Mesendoderm (in vitro differentiated cells): Measurements from ENCODE around the gene NXN.
"Not testable (repeated sequence)": the region's sequence is repeated elsewhere in the genome, so short reads cannot be mapped to it uniquely, and the experiment has no call there.

Experiments used
- DNase-seq: peaks from one replicate; pipeline ENCODE4 v3.0.0; 2013
- H2AK5ac ChIP-seq: 2 replicates; pipeline ENCODE4 v1.6.1; 2013; ENCODE audit warnings: low read length, inconsistent platforms
- H2BK120ac ChIP-seq: 2 replicates; pipeline ENCODE4 v1.6.1; 2013; ENCODE audit warnings: low read depth, mild to moderate bottlenecking, low read length, moderate library complexity, mixed read lengths
- H2BK15ac ChIP-seq: replicated peaks from 2 replicates; pipeline ENCODE4 v1.6.1; 2013; ENCODE audit warnings: low read depth, mild to moderate bottlenecking, moderate library complexity
- H2BK5ac ChIP-seq: 2 replicates; pipeline ENCODE4 v1.6.1; 2013; ENCODE audit warnings: low read length, inconsistent platforms
- H3K18ac ChIP-seq: 2 replicates; pipeline ENCODE4 v1.6.1; 2013; ENCODE audit warnings: mild to moderate bottlenecking, low read length, mixed read lengths
- H3K23ac ChIP-seq: one replicate; pipeline ENCODE4 v1.6.1; 2013; ENCODE audit warnings: low read length
- H3K27ac ChIP-seq: 2 replicates; pipeline ENCODE4 v1.5.1; 2013; ENCODE audit warnings: low read depth, mild to moderate bottlenecking, inconsistent platforms, low read length, moderate library complexity
- H3K27me3 ChIP-seq: 2 replicates; pipeline ENCODE4 v1.6.1; 2013; ENCODE audit warnings: low read length, control low read depth, mild to moderate bottlenecking, inconsistent platforms; ENCODE audit not compliant: insufficient read depth, poor library complexity
- H3K36me3 ChIP-seq: 2 replicates; pipeline ENCODE4 v1.6.1; 2013; ENCODE audit warnings: low read length, inconsistent platforms; ENCODE audit not compliant: control insufficient read depth, insufficient read depth
- H3K4ac ChIP-seq: one replicate; pipeline ENCODE4 v1.6.1; 2013; ENCODE audit warnings: low read depth, mild to moderate bottlenecking, low read length, moderate library complexity
- H3K4me1 ChIP-seq: 2 replicates; pipeline ENCODE4 v1.6.1; 2013; ENCODE audit warnings: low read depth, low read length, inconsistent platforms; ENCODE audit not compliant: control insufficient read depth
- H3K4me2 ChIP-seq: 2 replicates; pipeline ENCODE4 v1.6.1; 2013; ENCODE audit warnings: low read length
- H3K4me3 ChIP-seq: 2 replicates; pipeline ENCODE4 v1.5.1; 2013; ENCODE audit warnings: mild to moderate bottlenecking, low read length
- H3K56ac ChIP-seq: one replicate; pipeline ENCODE4 v1.6.1; 2013; ENCODE audit warnings: low read length
- H3K79me1 ChIP-seq: 2 replicates; pipeline ENCODE4 v1.6.1; 2013; ENCODE audit warnings: low read length, inconsistent platforms
- H3K79me2 ChIP-seq: 2 replicates; pipeline ENCODE4 v1.6.1; 2013; ENCODE audit warnings: mild to moderate bottlenecking, low read length; ENCODE audit not compliant: control insufficient read depth, insufficient read depth
- H3K9ac ChIP-seq: 2 replicates; pipeline ENCODE4 v1.6.1; 2013; ENCODE audit warnings: low read length, inconsistent platforms
- H4K5ac ChIP-seq: one replicate; pipeline ENCODE4 v1.6.1; 2013; ENCODE audit warnings: low read length
- H4K8ac ChIP-seq: one replicate; pipeline ENCODE4 v1.6.1; 2013; ENCODE audit warnings: low read depth, mild to moderate bottlenecking, control low read depth, low read length, moderate library complexity
- WGBS: extraction: QIAGEN DNeasy Blood & Tissue Kit; methylation state at CpG from one replicate; pipeline ENCODE4 v1.1.7; 2013; ENCODE audit warnings: low lambda C conversion rate, missing lambda C conversion rate; ENCODE audit not compliant: insufficient coverage; ENCODE audit errors: extremely low coverage; 5-methylcytosine and 5-hydroxymethylcytosine counted together

The NXN gene

DNA sequence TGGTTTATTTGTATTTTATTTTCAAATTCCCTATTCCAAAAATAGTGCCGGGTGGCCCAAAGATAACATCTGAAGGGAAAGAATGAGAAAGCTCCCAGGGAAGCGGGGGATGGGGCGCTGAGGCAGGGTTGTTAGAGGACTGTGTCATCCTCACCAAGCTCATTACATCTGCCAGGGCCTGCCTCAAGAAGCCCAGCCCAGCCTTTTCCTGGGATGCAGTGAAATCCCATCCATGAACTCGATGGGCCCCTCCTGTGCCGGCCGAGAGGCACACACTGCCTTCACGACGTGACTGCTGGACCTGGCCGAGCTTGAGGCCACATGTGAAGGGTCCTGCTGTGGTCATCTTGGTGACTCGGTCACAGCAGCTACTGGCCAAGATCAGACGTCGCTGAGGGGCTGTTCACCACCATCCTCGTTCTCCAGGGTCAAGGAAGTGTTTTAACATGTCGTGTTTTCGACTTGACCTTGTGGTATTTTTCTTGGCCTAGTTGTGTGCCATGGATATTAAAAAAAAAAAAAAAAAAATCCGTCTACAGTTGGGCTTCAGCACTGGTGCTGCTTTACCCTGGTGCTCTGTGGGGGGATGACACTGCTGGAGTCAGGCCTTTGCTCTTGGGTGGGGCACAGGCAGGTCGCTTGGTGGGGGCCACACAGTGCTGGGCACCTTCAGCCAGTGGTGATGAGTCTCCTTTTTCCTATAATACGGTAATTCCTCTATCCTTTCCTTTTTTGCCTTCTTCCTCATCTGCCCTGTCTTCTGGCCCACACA is 22.2 kb upstream of the NXN start:
- Histone ChIP-seq H3K23ac (no peak overlapping the region), H4K8ac (no peak overlapping the region), H3K18ac (no peak overlapping the region), H3K79me2 (peaks cover 11% of the 10 kb centered on the region), H2AK5ac (no peak overlapping the region), H2BK120ac (no peak overlapping the region), H2BK15ac (no peak overlapping the region), H3K9ac (no peak overlapping the region), H3K27ac (no peak overlapping the region), H3K56ac (no peak overlapping the region), H3K27me3 (no peaks in the 10 kb centered on the region), H3K4me1 (no peaks in the 10 kb centered on the region), H3K36me3 (peaks cover 7% of the 10 kb centered on the region), H3K4me3 (no peak overlapping the region), H3K79me1 (peaks cover 10% of the 10 kb centered on the region), H3K4ac (no peak overlapping the region), H4K5ac (no peak overlapping the region), H2BK5ac (no peak overlapping the region), H3K4me2 (no peak overlapping the region)
- DNase-seq, result peak; percentile 70
- WGBS, result no CpG with 5 or more reads among the region's 18 CpGs

DNA sequence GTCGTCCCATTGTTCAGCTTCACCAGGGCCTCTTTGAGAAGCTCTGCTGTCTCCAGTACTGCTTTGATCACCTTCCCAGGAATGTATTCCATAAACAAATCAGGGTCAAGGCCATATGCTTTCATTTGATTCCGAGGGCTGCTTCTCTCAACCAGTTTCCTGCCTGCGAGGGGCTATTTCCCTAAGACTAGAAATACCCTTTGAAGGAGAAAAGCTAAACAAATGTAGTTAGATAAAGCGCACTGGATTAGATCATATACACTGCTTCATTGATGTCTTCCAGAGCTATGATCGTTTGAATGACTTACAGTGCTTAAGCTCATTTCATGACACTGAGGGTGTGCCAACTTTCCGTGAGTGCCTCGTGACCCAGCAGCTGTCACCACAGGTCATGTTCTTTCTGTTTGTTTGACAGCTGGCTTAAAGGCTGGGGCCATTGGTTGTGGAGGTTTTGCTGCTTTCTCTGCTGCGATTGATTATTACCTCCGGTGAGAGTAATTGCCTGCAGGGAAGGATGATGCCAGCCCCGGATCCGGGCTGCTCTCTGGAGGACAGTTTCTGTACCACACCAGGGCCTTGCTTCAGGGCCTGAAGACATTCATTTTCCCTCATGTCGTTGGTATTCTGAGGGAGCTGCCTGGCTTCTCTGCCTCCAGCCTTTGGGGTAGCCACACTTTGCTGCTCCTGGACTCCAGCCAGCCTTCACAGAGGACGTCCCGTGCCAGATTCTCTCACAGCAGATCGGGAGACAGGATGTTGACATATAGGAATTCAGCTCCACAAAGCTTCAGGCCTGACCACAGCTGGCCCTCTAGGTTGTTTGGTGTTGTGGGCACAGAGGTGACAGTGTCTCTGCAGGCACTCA is 21.3 kb upstream of the NXN start:
- Histone ChIP-seq H2AK5ac (no peak overlapping the region), H3K18ac (no peak overlapping the region), H3K4me2 (no peak overlapping the region), H3K4me1 (no peaks in the 10 kb centered on the region), H2BK5ac (no peak overlapping the region), H4K5ac (no peak overlapping the region), H3K23ac (no peak overlapping the region), H3K36me3 (peaks cover 7% of the 10 kb centered on the region), H3K4ac (no peak overlapping the region), H3K56ac (no peak overlapping the region), H4K8ac (no peak overlapping the region), H3K9ac (no peak overlapping the region), H3K79me1 (peaks cover 10% of the 10 kb centered on the region), H2BK15ac (no peak overlapping the region), H3K4me3 (no peak overlapping the region), H3K27me3 (no peaks in the 10 kb centered on the region), H3K79me2 (peaks cover 11% of the 10 kb centered on the region), H2BK120ac (no peak overlapping the region), H3K27ac (no peak overlapping the region)
- DNase-seq, result peak; percentile 29
- no CpG with 5 or more reads among the region's 15 CpGs for WGBS

DNA sequence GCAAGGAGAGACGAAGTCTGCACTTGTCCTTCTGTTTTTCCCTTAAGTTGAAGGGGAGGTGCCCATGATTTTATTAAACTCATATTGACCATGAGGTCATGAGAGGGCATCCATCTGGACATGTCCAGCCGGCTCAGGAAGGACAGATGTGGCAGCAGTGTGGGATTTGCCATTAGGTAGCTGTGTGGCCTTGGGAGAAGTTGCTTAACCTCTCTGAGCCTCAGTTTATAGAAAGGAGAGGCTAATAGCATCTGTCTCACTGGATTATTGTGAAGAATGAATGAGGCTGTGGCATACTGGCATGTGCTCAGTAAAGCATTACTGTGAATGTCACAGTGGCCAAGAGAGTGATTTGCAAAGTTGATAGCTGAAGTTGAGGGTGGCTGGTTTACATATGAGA is 18.5 kb upstream of the NXN start:
- Histone ChIP-seq H3K27ac (no peak overlapping the region), H3K79me1 (peaks cover 10% of the 10 kb centered on the region), H2BK15ac (no peak overlapping the region), H2AK5ac (no peak overlapping the region), H3K79me2 (peaks cover 11% of the 10 kb centered on the region), H4K8ac (no peak overlapping the region), H3K4me1 (no peaks in the 10 kb centered on the region), H3K36me3 (peaks cover 7% of the 10 kb centered on the region), H3K4me3 (no peak overlapping the region), H3K56ac (no peak overlapping the region), H4K5ac (no peak overlapping the region), H3K27me3 (no peaks in the 10 kb centered on the region), H3K4ac (no peak overlapping the region), H3K4me2 (peak overlapping the region; percentile 14), H3K23ac (no peak overlapping the region), H2BK5ac (no peak overlapping the region), H3K9ac (no peak overlapping the region), H3K18ac (no peak overlapping the region), H2BK120ac (no peak overlapping the region)
- DNase-seq, result no peak
- no CpG with 5 or more reads among the region's 2 CpGs for WGBS

DNA sequence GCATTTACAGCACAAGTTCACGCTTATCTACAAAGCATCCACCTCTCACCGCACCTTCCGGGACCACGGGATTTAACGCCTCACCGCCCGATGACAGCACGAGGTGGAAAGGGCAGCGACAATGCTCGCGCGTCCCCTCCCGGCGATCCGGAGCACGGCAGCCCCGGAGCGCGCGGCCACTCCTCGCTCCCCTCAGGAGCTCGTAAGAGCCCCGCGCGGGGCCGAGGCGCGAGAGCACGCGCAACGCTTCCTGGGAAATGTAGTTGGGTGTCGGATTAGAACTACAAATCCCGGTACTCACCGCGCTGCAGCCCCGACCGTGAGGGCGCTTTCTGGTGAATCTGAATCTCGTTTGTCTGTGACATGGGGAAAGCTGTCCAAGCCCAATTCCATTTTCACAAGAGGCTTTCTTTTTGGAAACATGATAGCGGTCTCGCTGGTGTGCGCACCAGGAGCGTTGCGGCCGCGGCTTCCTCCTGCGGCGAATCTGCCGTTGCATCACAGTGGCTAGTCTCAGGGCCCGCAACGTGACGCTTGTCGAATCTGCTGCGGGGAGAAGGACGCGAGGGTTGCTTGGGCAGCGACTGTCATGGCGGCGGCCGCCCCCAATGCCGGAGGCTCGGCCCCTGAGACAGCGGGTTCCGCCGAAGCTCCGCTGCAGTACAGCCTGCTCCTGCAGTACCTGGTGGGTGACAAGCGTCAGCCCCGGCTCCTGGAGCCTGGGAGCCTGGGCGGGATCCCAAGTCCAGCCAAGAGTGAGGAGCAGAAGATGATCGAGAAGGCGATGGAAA is 17.2 kb upstream of the NXN start, which contains the start of gene TIMM22:
TIMM22 (plus strand) TSS at position 576 of the 791 bp plus-strand sequence; CDS start at position 590, 14 bp downstream.
- Histone ChIP-seq H3K23ac (peak within 1 kb of the TSS; percentile 76), H4K5ac (peak within 1 kb of the TSS; percentile 90), H2AK5ac (no peak within 1 kb of the TSS), H4K8ac (no peak within 1 kb of the TSS), H3K27ac (peak within 1 kb of the TSS; percentile 46), H3K36me3 (peaks cover 7% of the 10 kb centered on the region), H3K27me3 (no peaks in the 10 kb centered on the region), H3K4me3 (peak within 1 kb of the TSS; percentile 96), H2BK120ac (no peak within 1 kb of the TSS), H2BK15ac (no peak within 1 kb of the TSS), H3K4me1 (no peaks in the 10 kb centered on the region), H3K79me2 (peaks cover 11% of the 10 kb centered on the region), H3K9ac (peak within 1 kb of the TSS; percentile 98), H2BK5ac (peak within 1 kb of the TSS; percentile 98), H3K79me1 (peaks cover 10% of the 10 kb centered on the region), H3K4ac (peak within 1 kb of the TSS; percentile 66), H3K56ac (peak within 1 kb of the TSS; percentile 98), H3K4me2 (peak within 1 kb of the TSS; percentile 86), H3K18ac (peak within 1 kb of the TSS; percentile 46)
- no CpG with 5 or more reads among the region's 71 CpGs for WGBS
- peak; percentile 99 for DNase-seq

DNA sequence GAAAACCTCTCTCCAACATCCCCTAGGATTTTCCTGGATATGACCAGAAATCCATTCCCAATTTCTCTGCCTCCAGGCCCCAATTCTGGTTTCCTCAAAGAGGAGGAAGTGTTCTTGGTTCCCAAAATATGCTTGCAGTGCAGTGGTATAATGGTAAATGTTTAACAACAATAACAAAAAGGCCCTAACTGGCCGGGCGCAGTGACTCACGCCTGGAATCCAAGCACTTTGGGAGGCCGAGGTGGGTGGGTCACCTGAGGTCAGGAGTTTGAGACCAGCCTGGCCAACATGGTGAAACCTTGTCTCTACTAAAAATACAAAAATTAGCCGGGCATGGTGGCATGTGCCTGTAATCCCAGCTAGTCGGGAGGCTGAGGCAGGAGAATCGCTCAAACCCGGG is 15.7 kb upstream of the NXN start:
- H2BK15ac ChIP-seq, H3K23ac ChIP-seq, H3K27ac ChIP-seq, H2BK5ac ChIP-seq, H3K27me3 ChIP-seq, H2AK5ac ChIP-seq, H3K36me3 ChIP-seq, H3K4me3 ChIP-seq, H3K4me1 ChIP-seq, H3K9ac ChIP-seq, H4K8ac ChIP-seq, H2BK120ac ChIP-seq, H3K79me1 ChIP-seq, H3K18ac ChIP-seq, H3K4ac ChIP-seq, H3K56ac ChIP-seq, DNase-seq, H4K5ac ChIP-seq, H3K4me2 ChIP-seq: not testable (repeated sequence)
- peaks cover 11% of the 10 kb centered on the region for H3K79me2 ChIP-seq
- no CpG with 5 or more reads among the region's 8 CpGs for WGBS
